A549 (cell line): Measurements from ENCODE around the gene NOC3L.

Experiments used
- ESRRA ChIP-seq: fragments of 150-350 bp; IDR thresholded peaks from 2 replicates; pipeline ENCODE4 v1.6.1; 2014; ENCODE audit warnings: mild to moderate bottlenecking, low read length, borderline replicate concordance
- HOXA7 ChIP-seq: fragments of 250-450 bp; sonication (Bioruptor Pico); IDR thresholded peaks from 2 replicates; pipeline ENCODE4 v1.5.0; 2020; ENCODE audit warnings: mild to moderate bottlenecking, moderate library complexity
- MYC ChIP-seq: IDR thresholded peaks from 2 replicates; pipeline ENCODE4 v1.6.1; 2012; ENCODE audit warnings: mild to moderate bottlenecking, inconsistent platforms, low read length, improper control_type of control experiment, borderline replicate concordance
- POLR2A ChIP-seq: IDR thresholded peaks from 2 replicates; pipeline ENCODE4 v1.6.1; 2012; ENCODE audit warnings: mild to moderate bottlenecking, low read length
- RAD21 ChIP-seq, 2 experiments: fragments of >200 bp in 1 of 2; sonication (Bioruptor Twin) in 1 of 2; formaldehyde crosslinking in 1 of 2; IDR thresholded peaks in 1 of 2; conservative IDR thresholded peaks in 1 of 2; 2 replicates in 1 of 2; 3 replicates in 1 of 2; pipeline ENCODE4 v1.6.1; 2012 to 2018; ENCODE audit warnings: inconsistent platforms in 1 of 2
- RFX5 ChIP-seq: fragments of 450-650 bp; IDR thresholded peaks from 2 replicates; pipeline ENCODE4 v1.7.1; 2014; ENCODE audit warnings: antibody characterized with exemption, mild to moderate bottlenecking, moderate library complexity
- ZFP36 ChIP-seq: fragments of 450-650 bp; IDR thresholded peaks from 2 replicates; pipeline ENCODE4 v1.6.1; 2014; ENCODE audit warnings: borderline replicate concordance; ENCODE audit not compliant: partially characterized antibody
- TF ChIP-seq, protein P1 (sequence below): fragments of >200 bp; sonication (Bioruptor Twin); formaldehyde crosslinking; IDR thresholded peaks from 3 replicates; pipeline ENCODE4 v1.5.1; 2016
- TF ChIP-seq, protein P2 (sequence below): fragments of 200-600 bp; sonication (generic); IDR thresholded peaks from 2 replicates; pipeline ENCODE4 v1.6.1; 2016; ENCODE audit warnings: antibody characterized with exemption, mild to moderate bottlenecking, moderate library complexity

DNA sequence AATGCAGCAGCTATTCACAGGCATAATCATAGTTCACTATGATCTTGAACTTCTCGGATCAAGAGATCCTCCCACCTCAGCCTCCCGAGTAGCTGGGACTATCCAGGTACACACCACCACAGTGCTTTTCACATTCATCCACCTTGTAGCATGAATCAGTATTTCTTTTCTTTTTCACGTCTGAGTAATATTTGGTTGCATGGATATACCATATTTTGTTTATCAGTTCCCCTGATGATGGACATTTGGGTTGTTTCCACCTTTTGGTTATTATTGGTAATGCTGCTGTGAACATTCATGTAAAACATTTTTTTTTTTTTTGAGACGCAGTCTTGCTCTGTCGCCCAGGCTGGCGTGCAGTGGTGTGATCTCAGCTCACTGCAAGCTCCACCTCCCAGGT lies 36.0 kb upstream of the NOC3L start:
- TF ChIP-seq, protein P1, sequence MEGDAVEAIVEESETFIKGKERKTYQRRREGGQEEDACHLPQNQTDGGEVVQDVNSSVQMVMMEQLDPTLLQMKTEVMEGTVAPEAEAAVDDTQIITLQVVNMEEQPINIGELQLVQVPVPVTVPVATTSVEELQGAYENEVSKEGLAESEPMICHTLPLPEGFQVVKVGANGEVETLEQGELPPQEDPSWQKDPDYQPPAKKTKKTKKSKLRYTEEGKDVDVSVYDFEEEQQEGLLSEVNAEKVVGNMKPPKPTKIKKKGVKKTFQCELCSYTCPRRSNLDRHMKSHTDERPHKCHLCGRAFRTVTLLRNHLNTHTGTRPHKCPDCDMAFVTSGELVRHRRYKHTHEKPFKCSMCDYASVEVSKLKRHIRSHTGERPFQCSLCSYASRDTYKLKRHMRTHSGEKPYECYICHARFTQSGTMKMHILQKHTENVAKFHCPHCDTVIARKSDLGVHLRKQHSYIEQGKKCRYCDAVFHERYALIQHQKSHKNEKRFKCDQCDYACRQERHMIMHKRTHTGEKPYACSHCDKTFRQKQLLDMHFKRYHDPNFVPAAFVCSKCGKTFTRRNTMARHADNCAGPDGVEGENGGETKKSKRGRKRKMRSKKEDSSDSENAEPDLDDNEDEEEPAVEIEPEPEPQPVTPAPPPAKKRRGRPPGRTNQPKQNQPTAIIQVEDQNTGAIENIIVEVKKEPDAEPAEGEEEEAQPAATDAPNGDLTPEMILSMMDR: no peak
- TF ChIP-seq ESRRA (no peak), HOXA7 (CRISPR knock-in tag) (no peak), POLR2A (no peak), MYC (no peak), ZFP36 (no peak), RAD21 (conservative IDR thresholded peaks at IDR 0.05 in 1 of 2, IDR thresholded peaks at IDR 0.05 in 1 of 2) (no peak), RFX5 (no peak)
- TF ChIP-seq, protein P2, sequence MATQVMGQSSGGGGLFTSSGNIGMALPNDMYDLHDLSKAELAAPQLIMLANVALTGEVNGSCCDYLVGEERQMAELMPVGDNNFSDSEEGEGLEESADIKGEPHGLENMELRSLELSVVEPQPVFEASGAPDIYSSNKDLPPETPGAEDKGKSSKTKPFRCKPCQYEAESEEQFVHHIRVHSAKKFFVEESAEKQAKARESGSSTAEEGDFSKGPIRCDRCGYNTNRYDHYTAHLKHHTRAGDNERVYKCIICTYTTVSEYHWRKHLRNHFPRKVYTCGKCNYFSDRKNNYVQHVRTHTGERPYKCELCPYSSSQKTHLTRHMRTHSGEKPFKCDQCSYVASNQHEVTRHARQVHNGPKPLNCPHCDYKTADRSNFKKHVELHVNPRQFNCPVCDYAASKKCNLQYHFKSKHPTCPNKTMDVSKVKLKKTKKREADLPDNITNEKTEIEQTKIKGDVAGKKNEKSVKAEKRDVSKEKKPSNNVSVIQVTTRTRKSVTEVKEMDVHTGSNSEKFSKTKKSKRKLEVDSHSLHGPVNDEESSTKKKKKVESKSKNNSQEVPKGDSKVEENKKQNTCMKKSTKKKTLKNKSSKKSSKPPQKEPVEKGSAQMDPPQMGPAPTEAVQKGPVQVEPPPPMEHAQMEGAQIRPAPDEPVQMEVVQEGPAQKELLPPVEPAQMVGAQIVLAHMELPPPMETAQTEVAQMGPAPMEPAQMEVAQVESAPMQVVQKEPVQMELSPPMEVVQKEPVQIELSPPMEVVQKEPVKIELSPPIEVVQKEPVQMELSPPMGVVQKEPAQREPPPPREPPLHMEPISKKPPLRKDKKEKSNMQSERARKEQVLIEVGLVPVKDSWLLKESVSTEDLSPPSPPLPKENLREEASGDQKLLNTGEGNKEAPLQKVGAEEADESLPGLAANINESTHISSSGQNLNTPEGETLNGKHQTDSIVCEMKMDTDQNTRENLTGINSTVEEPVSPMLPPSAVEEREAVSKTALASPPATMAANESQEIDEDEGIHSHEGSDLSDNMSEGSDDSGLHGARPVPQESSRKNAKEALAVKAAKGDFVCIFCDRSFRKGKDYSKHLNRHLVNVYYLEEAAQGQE: no peak
